A549 (cell line): Measurements from ENCODE around the gene REXO2. TPM values are rescaled to one million over a fixed set of nuclear protein-coding genes. Genes with fewer than 3 reads are reported as not detected.

Experiments
- ATAC-seq, 2 experiments: fragments of 200-7000 bp in 1 of 2; fragments of >200 bp in 1 of 2; cut with Nextera tagmentation in 1 of 2; cut with Tn5 transposase in 1 of 2; 3 replicates each; pipeline versions ENCODE4 v1.8.0 to v1.9.1; 2018 to 2020; ENCODE audit warnings: mild to moderate bottlenecking in 1 of 2, moderate library complexity in 1 of 2
- CTCF ChIA-PET: fragments of 300-600 bp; sonication (Branson Sonifier 250); formaldehyde crosslinking; extraction: SDS; loops from one replicate; lab custom pipeline; 2021; ENCODE audit warnings: antibody characterized with exemption, inconsistent platforms; lab: Yijun Ruan, JAX
- POLR2A ChIA-PET: fragments of 350-600 bp; formaldehyde crosslinking; extraction: SDS; loops from one replicate; lab custom pipeline; 2021; ENCODE audit warnings: antibody characterized with exemption, inconsistent platforms; lab: Yijun Ruan, JAX
- DNase-seq, 2 experiments: peaks; one replicate each; pipeline versions ENCODE4 v3.0.0 to v3.0.0-alpha.2; 2011 to 2016; ENCODE audit warnings: low read depth in 1 of 2, low spot score in 1 of 2
- FAIRE-seq: peaks from 2 replicates; lab custom pipeline; 2011; peaks lifted over from hg19 to GRCh38; lab: Jason Lieb, UNC
- H3K27ac ChIP-seq, 2 experiments: fragments of >200 bp; sonication (Bioruptor Twin); formaldehyde crosslinking; 3 replicates each; pipeline ENCODE4 v1.5.1; 2016 to 2017
- H3K4me1 ChIP-seq: fragments of >200 bp; sonication (Bioruptor Twin); formaldehyde crosslinking; 3 replicates; pipeline ENCODE4 v1.6.1; 2016
- H3K4me2 ChIP-seq: fragments of >200 bp; sonication (Bioruptor Twin); formaldehyde crosslinking; 3 replicates; pipeline ENCODE4 v1.6.1; 2016
- H3K4me3 ChIP-seq: fragments of >200 bp; sonication (Bioruptor Twin); formaldehyde crosslinking; 3 replicates; pipeline ENCODE4 v1.5.1; 2016
- H3K9me3 ChIP-seq: fragments of >200 bp; sonication (Bioruptor Twin); formaldehyde crosslinking; 3 replicates; pipeline ENCODE4 v1.6.1; 2016
- ATOH8 ChIP-seq: fragments of 250-450 bp; sonication (Bioruptor Pico); IDR thresholded peaks from 2 replicates; pipeline ENCODE4 v1.5.0; 2020; ENCODE audit warnings: low read depth, mild to moderate bottlenecking, moderate library complexity
- CEBPB ChIP-seq, 2 experiments: fragments of >200 bp in 1 of 2; sonication (Bioruptor Twin) in 1 of 2; formaldehyde crosslinking in 1 of 2; IDR thresholded peaks; 2 replicates each; pipeline ENCODE4 v1.6.1; 2012 to 2016
- CHD4 ChIP-seq: fragments of 200-600 bp; sonication (generic); IDR thresholded peaks from 2 replicates; pipeline ENCODE4 v1.6.1; 2016; ENCODE audit warnings: antibody characterized with exemption, mild to moderate bottlenecking, borderline replicate concordance
- GATA3 ChIP-seq: IDR thresholded peaks from 2 replicates; pipeline ENCODE4 v1.6.1; 2012; ENCODE audit warnings: borderline replicate concordance
- HES2 ChIP-seq: fragments of >200 bp; sonication (Bioruptor Twin); formaldehyde crosslinking; IDR thresholded peaks from 2 replicates; pipeline ENCODE4 v1.6.1; 2016
- HOXA7 ChIP-seq: fragments of 250-450 bp; sonication (Bioruptor Pico); IDR thresholded peaks from 2 replicates; pipeline ENCODE4 v1.5.0; 2020; ENCODE audit warnings: mild to moderate bottlenecking, moderate library complexity
- MYC ChIP-seq: IDR thresholded peaks from 2 replicates; pipeline ENCODE4 v1.6.1; 2012; ENCODE audit warnings: mild to moderate bottlenecking, inconsistent platforms, low read length, improper control_type of control experiment, borderline replicate concordance
- REST ChIP-seq: fragments of 200-600 bp; sonication (generic); IDR thresholded peaks from 2 replicates; pipeline ENCODE4 v1.6.1; 2016; ENCODE audit warnings: antibody characterized with exemption, mild to moderate bottlenecking, moderate library complexity
- RFX5 ChIP-seq: fragments of 450-650 bp; IDR thresholded peaks from 2 replicates; pipeline ENCODE4 v1.7.1; 2014; ENCODE audit warnings: antibody characterized with exemption, mild to moderate bottlenecking, moderate library complexity
- SREBF2 ChIP-seq: fragments of 450-650 bp; IDR thresholded peaks from 2 replicates; pipeline ENCODE4 v1.6.1; 2014; ENCODE audit warnings: mild to moderate bottlenecking, moderate library complexity
- TFCP2L1 ChIP-seq: fragments of 250-450 bp; sonication (Bioruptor Pico); IDR thresholded peaks from 2 replicates; pipeline ENCODE4 v1.5.0; 2021; ENCODE audit warnings: mild to moderate bottlenecking
- ZFP36 ChIP-seq: fragments of 450-650 bp; IDR thresholded peaks from 2 replicates; pipeline ENCODE4 v1.6.1; 2014; ENCODE audit warnings: borderline replicate concordance; ENCODE audit not compliant: partially characterized antibody
- WGBS: methylation state at CpG from one replicate; pipeline ENCODE4 v1.1.6; 2017; ENCODE audit errors: missing lambda C conversion rate; 5-methylcytosine and 5-hydroxymethylcytosine counted together
- polyA plus RNA-seq, 4 experiments: library from polyadenylated mRNA; depleted of rRNA in 3 of 4; stranded (reverse); fragments of >200 nt; fragmentation: RNase III in 1 of 4; extraction: RNeasy Plus Mini Kit Qiagen cat#74134 plus additional on column Dnase treatment in 1 of 4; gene quantifications; 2 replicates in 3 of 4; 3 replicates in 1 of 4; pipeline ENCODE4 v1.2.3, GENCODE V29; 2011 to 2017
- TF ChIP-seq, protein P1 (sequence below): fragments of >200 bp; sonication (Bioruptor Twin); formaldehyde crosslinking; IDR thresholded peaks from 3 replicates; pipeline ENCODE4 v1.6.1; 2016
- TF ChIP-seq, protein P2 (sequence below): fragments of >200 bp; sonication (Bioruptor Twin); formaldehyde crosslinking; IDR thresholded peaks from 3 replicates; pipeline ENCODE4 v1.5.1; 2016

Gene REXO2
- polyA plus RNA-seq, 2 of the 4 experiments (the other 2 are of a cell fraction): 218 to 226 TPM

GRCh38 chr11:114392735-114393667, 46.3 kb upstream of the REXO2 start:
- ChIA-PET CTCF (interaction anchor here (0.5 to 1.2 kb wide), 2 partner anchors 112 to 375 kb away, joined by 3 to 5 read pairs; no protein-coding TSS in a partner anchor), POLR2A (interaction anchor here (0.6 kb wide), 2 partner anchors 19 to 46 kb away, joined by 3 to 4 read pairs; partner anchors contain the start of gene REXO2)
- no peaks in the 10 kb centered on the region for H3K9me3 ChIP-seq
- 85% methylated on average over 4 of the region's 4 CpGs for WGBS
- H3K4me3 ChIP-seq: no peak overlapping the region
- no peak overlapping the region for H3K4me2 ChIP-seq
- TF ChIP-seq TFCP2L1 (no peak), REST (no peak), HOXA7 (CRISPR knock-in tag) (no peak), ATOH8 (CRISPR knock-in tag) (no peak)
- TF ChIP-seq, protein P1, sequence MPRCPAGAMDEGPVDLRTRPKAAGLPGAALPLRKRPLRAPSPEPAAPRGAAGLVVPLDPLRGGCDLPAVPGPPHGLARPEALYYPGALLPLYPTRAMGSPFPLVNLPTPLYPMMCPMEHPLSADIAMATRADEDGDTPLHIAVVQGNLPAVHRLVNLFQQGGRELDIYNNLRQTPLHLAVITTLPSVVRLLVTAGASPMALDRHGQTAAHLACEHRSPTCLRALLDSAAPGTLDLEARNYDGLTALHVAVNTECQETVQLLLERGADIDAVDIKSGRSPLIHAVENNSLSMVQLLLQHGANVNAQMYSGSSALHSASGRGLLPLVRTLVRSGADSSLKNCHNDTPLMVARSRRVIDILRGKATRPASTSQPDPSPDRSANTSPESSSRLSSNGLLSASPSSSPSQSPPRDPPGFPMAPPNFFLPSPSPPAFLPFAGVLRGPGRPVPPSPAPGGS: no peak
- ATAC-seq: peak in 1 of 2 experiments; percentile 28; a peak in 1 of 6 replicates
- H3K27ac ChIP-seq: no peak overlapping the region
- FAIRE-seq: no peak
- peaks cover 6% of the 10 kb centered on the region; the same call in 2 of the 3 replicates for H3K4me1 ChIP-seq
- DNase-seq: no peak

- POLR2A ChIA-PET: no interaction called here
- WGBS: 67% methylated on average over 3 of the region's 3 CpGs
- H3K4me2 ChIP-seq: no peak overlapping the region
- H3K4me1 ChIP-seq: peaks cover 19% of the 10 kb centered on the region
- DNase-seq (no peak), ATAC-seq (no peak), FAIRE-seq (no peak)
- H3K4me3 ChIP-seq: no peak overlapping the region
- CTCF ChIA-PET: no interaction called here
- TF ChIP-seq MYC: no peak
- no peak for TF ChIP-seq GATA3
- no peak for TF ChIP-seq ZFP36
- TF ChIP-seq SREBF2: no peak
- no peak for TF ChIP-seq CEBPB (IDR thresholded peaks at IDR 0.05)
- TF ChIP-seq, protein P2, sequence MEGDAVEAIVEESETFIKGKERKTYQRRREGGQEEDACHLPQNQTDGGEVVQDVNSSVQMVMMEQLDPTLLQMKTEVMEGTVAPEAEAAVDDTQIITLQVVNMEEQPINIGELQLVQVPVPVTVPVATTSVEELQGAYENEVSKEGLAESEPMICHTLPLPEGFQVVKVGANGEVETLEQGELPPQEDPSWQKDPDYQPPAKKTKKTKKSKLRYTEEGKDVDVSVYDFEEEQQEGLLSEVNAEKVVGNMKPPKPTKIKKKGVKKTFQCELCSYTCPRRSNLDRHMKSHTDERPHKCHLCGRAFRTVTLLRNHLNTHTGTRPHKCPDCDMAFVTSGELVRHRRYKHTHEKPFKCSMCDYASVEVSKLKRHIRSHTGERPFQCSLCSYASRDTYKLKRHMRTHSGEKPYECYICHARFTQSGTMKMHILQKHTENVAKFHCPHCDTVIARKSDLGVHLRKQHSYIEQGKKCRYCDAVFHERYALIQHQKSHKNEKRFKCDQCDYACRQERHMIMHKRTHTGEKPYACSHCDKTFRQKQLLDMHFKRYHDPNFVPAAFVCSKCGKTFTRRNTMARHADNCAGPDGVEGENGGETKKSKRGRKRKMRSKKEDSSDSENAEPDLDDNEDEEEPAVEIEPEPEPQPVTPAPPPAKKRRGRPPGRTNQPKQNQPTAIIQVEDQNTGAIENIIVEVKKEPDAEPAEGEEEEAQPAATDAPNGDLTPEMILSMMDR: 0 out of 3 replicates have a peak, but pooled peaks have one; percentile 15
- no peaks in the 10 kb centered on the region for H3K9me3 ChIP-seq
- no peak overlapping the region for H3K27ac ChIP-seq
Observed at GRCh38 chr11:114395736-114396135, 43.5 kb upstream of the REXO2 start.

- TF ChIP-seq RFX5 (no peak), CEBPB (IDR thresholded peaks at IDR 0.05) (no peak), CHD4 (no peak), HES2 (no peak)
- ATAC-seq: no peak
- Histone ChIP-seq H3K4me2 (no peak overlapping the region), H3K4me3 (no peak overlapping the region), H3K4me1 (peaks cover 19% of the 10 kb centered on the region), H3K9me3 (no peaks in the 10 kb centered on the region), H3K27ac (no peak overlapping the region)
- FAIRE-seq: no peak
- ChIA-PET CTCF (no interaction called here), POLR2A (no interaction called here)
- DNase-seq: no peak
Observed at GRCh38 chr11:114396916-114397315, 42.4 kb upstream of the REXO2 start.
